ENCODE measurements around the gene PPFIA2. TPM values are rescaled to one million over a fixed set of nuclear protein-coding genes. Genes with fewer than 3 reads are reported as not detected.

PPFIA2 gene
- polyA plus RNA-seq, 1 of the 3 experiments (the other 2 are of a cell fraction): not detected

- H3K79me2 ChIP-seq (ENCODE audit: insufficient read depth): no peaks in the 10 kb centered on the region
- no peak overlapping the region for H2AFZ ChIP-seq (ENCODE audit: low read depth)
- no peaks in the 10 kb centered on the region for H3K9me2 ChIP-seq
- ChIA-PET CTCF (no interaction called here), POLR2A (no interaction called here)
- no peak overlapping the region for H3K27ac ChIP-seq (ENCODE audit: low read depth in 2 of 2, low read length in 1 of 2)
- no peaks in the 10 kb centered on the region for H3K9me3 ChIP-seq
- no peaks in the 10 kb centered on the region for H3F3A ChIP-seq (replicated peaks; ENCODE audit: insufficient read depth)
- TF ChIP-seq NFIC (IDR thresholded peaks at IDR 0.05; ENCODE audit: borderline replicate concordance) (no peak), EZH2phosphoT487 (IDR thresholded peaks at IDR 0.05; ENCODE audit: borderline replicate concordance, low read depth) (no peak), TAF1 (IDR thresholded peaks at IDR 0.05; ENCODE audit: borderline replicate concordance, low read depth, low read length) (no peak), NRF1 (IDR thresholded peaks at IDR 0.05; ENCODE audit: low read depth, low read length) (no peak), FOSL2 (IDR thresholded peaks at IDR 0.05; ENCODE audit: borderline replicate concordance, low read depth) (no peak), USF1 (IDR thresholded peaks at IDR 0.05; ENCODE audit: borderline replicate concordance, low read depth) (no peak), SMC3 (IDR thresholded peaks at IDR 0.05; ENCODE audit: low read depth, low read length) (no peak), SIN3A (IDR thresholded peaks at IDR 0.05; ENCODE audit: borderline replicate concordance, low read depth, low read length) (no peak), ELF1 (IDR thresholded peaks at IDR 0.05) (no peak), TEAD4 (IDR thresholded peaks at IDR 0.05; ENCODE audit: borderline replicate concordance, insufficient read depth) (no peak), CHD2 (IDR thresholded peaks at IDR 0.05; ENCODE audit: low read length, partially characterized antibody) (no peak), FOXJ3 (CRISPR knock-in tag; IDR thresholded peaks at IDR 0.05) (no peak)
- TF ChIP-seq, protein P1, sequence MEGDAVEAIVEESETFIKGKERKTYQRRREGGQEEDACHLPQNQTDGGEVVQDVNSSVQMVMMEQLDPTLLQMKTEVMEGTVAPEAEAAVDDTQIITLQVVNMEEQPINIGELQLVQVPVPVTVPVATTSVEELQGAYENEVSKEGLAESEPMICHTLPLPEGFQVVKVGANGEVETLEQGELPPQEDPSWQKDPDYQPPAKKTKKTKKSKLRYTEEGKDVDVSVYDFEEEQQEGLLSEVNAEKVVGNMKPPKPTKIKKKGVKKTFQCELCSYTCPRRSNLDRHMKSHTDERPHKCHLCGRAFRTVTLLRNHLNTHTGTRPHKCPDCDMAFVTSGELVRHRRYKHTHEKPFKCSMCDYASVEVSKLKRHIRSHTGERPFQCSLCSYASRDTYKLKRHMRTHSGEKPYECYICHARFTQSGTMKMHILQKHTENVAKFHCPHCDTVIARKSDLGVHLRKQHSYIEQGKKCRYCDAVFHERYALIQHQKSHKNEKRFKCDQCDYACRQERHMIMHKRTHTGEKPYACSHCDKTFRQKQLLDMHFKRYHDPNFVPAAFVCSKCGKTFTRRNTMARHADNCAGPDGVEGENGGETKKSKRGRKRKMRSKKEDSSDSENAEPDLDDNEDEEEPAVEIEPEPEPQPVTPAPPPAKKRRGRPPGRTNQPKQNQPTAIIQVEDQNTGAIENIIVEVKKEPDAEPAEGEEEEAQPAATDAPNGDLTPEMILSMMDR (IDR thresholded peaks at IDR 0.05): no peak
- no peak for DNase-seq
- H3K4me3 ChIP-seq (ENCODE audit: low read depth in 2 of 2, low read length in 1 of 2): no peak overlapping the region
- no peaks in the 10 kb centered on the region for H4K20me1 ChIP-seq (ENCODE audit: insufficient read depth)
- no peaks in the 10 kb centered on the region for H3K27me3 ChIP-seq (ENCODE audit: insufficient read depth)
- no peaks in the 10 kb centered on the region for H3K36me3 ChIP-seq (replicated peaks in 1 of 2; ENCODE audit: control insufficient read depth in 1 of 2, insufficient read depth in 2 of 2, low read length in 1 of 2)
- H3K4me1 ChIP-seq (ENCODE audit: control insufficient read depth in 1 of 2, insufficient read depth in 2 of 2, low read depth in 1 of 2, low read length in 1 of 2): no peaks in the 10 kb centered on the region
- no peak overlapping the region for H3K9ac ChIP-seq
- no peak overlapping the region for H3K4me2 ChIP-seq
- WGBS (ENCODE audit: low lambda C conversion rate): 8% methylated on average over 3 of the region's 3 CpGs
Measured at GRCh38 chr12:81539279-81539678, 219.9 kb downstream of the PPFIA2 start.

DNA sequence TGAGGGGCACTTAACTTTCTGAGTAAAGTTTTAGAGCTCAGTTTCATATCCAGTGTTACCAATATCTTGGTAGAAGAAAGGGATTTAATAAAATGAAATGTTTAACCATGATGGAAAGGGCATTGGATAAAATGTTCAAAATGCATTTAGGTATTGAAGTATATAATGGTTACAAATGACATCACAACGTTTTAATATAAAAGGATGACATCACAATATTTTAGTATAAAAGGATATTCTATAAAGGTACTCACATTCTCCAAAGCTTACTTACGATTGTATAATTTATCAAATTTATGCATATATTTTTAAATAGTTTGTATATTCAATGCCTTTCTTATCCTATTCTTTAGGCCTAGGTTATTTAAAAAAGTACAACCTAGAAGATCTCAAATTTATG is 226.1 kb downstream of the PPFIA2 start:
- DNase-seq: no peak
- no peaks in the 10 kb centered on the region for H3K9me2 ChIP-seq
- no peak overlapping the region for H3K27ac ChIP-seq (ENCODE audit: low read depth in 2 of 2, low read length in 1 of 2)
- H3K9ac ChIP-seq: no peak overlapping the region
- no peaks in the 10 kb centered on the region for H3K4me1 ChIP-seq (ENCODE audit: control insufficient read depth in 1 of 2, insufficient read depth in 2 of 2, low read depth in 1 of 2, low read length in 1 of 2)
- ChIA-PET CTCF (interaction anchor here (0.5 to 1.6 kb wide), 4 partner anchors 11 to 1754 kb away, joined by 3 to 5 read pairs (median 3); no protein-coding TSS in a partner anchor), POLR2A (no interaction called here)
- no peak overlapping the region for H2AFZ ChIP-seq (ENCODE audit: low read depth)
- no peak for TF ChIP-seq FOXM1 (IDR thresholded peaks at IDR 0.05; ENCODE audit: low read depth)
- no peak for TF ChIP-seq CHD2 (IDR thresholded peaks at IDR 0.05; ENCODE audit: low read length, partially characterized antibody)
- no peak for TF ChIP-seq USF2 (IDR thresholded peaks at IDR 0.05; ENCODE audit: borderline replicate concordance, low read depth, low read length)
- TF ChIP-seq EZH2phosphoT487 (IDR thresholded peaks at IDR 0.05; ENCODE audit: borderline replicate concordance, low read depth): no peak
- TF ChIP-seq FOSL2 (IDR thresholded peaks at IDR 0.05; ENCODE audit: borderline replicate concordance, low read depth): no peak
- TF ChIP-seq RXRA (IDR thresholded peaks at IDR 0.05; ENCODE audit: borderline replicate concordance, low read depth): no peak
- no peak for TF ChIP-seq RAD21 (IDR thresholded peaks at IDR 0.05; ENCODE audit: low read length)
- no peak for TF ChIP-seq NRF1 (IDR thresholded peaks at IDR 0.05; ENCODE audit: low read depth, low read length)
- no peak for TF ChIP-seq YY1 (IDR thresholded peaks at IDR 0.05; ENCODE audit: low read depth)
- TF ChIP-seq GATA2 (CRISPR knock-in tag; IDR thresholded peaks at IDR 0.05): no peak
- no peak for TF ChIP-seq SMC3 (IDR thresholded peaks at IDR 0.05; ENCODE audit: low read depth, low read length)
- no peaks in the 10 kb centered on the region for H3K9me3 ChIP-seq
- H3K4me2 ChIP-seq: no peak overlapping the region
- H4K20me1 ChIP-seq (ENCODE audit: insufficient read depth): no peaks in the 10 kb centered on the region
- H3K36me3 ChIP-seq (replicated peaks in 1 of 2; ENCODE audit: control insufficient read depth in 1 of 2, insufficient read depth in 2 of 2, low read length in 1 of 2): no peaks in the 10 kb centered on the region
- H3K27me3 ChIP-seq (ENCODE audit: insufficient read depth): no peaks in the 10 kb centered on the region
- no peaks in the 10 kb centered on the region for H3F3A ChIP-seq (replicated peaks; ENCODE audit: insufficient read depth)
- H3K4me3 ChIP-seq (ENCODE audit: low read depth in 2 of 2, low read length in 1 of 2): no peak overlapping the region
- 8% methylated on average over 2 of the region's 2 CpGs for WGBS (ENCODE audit: low lambda C conversion rate)
- no peaks in the 10 kb centered on the region for H3K79me2 ChIP-seq (ENCODE audit: insufficient read depth)
